Heart left ventricle (tissue), 16 donors: ENCODE data around the gene GIMAP7. TPM values are rescaled to one million over a fixed set of nuclear protein-coding genes. Genes with fewer than 3 reads are reported as not detected.

Source experiments
- ATAC-seq, 4 donors: fragments of 200-7000 bp; cut with Tn5 transposase; one replicate each; pipeline ENCODE4 v1.9.1; 2020 to 2022; ENCODE audit warnings: moderate library complexity in 4 of 4, mild to moderate bottlenecking in 3 of 4, moderate number of reproducible peaks in 1 of 4
- DNase-seq, 5 donors: peaks; one replicate each; pipeline ENCODE4 v3.0.0-alpha.2; 2020
- H3K27ac ChIP-seq, 12 donors: fragments of 200-600 bp; sonication (generic) in 4 of 12; one replicate each; pipeline versions ENCODE4 v1.5.0 to v1.8.0; 2016 to 2022; ENCODE audit warnings: mild to moderate bottlenecking in 2 of 12
- H3K27me3 ChIP-seq, 9 donors: fragments of 200-600 bp; sonication (generic) in 2 of 9; one replicate each; pipeline versions ENCODE4 v1.5.1 to v1.8.0; 2016 to 2022; ENCODE audit warnings: mild to moderate bottlenecking in 3 of 9
- H3K36me3 ChIP-seq, 9 donors: fragments of 200-600 bp; sonication (generic) in 2 of 9; one replicate each; pipeline versions ENCODE4 v1.5.0 to v1.8.0; 2018 to 2022; ENCODE audit warnings: mild to moderate bottlenecking in 2 of 9
- H3K4me1 ChIP-seq, 12 donors: fragments of 200-600 bp; sonication (generic) in 4 of 12; one replicate each; pipeline versions ENCODE4 v1.5.0 to v1.8.0; 2016 to 2022; ENCODE audit warnings: mild to moderate bottlenecking in 3 of 12
- H3K4me3 ChIP-seq, 12 donors: fragments of 200-600 bp; sonication (generic) in 4 of 12; one replicate each; pipeline versions ENCODE4 v1.5.0 to v1.8.0; 2017 to 2022; ENCODE audit warnings: mild to moderate bottlenecking in 9 of 12, moderate library complexity in 4 of 12
- H3K9me3 ChIP-seq, 12 donors: fragments of 200-600 bp; sonication (generic) in 4 of 12; one replicate each; pipeline versions ENCODE4 v1.5.0 to v1.8.0; 2016 to 2022; ENCODE audit warnings: mild to moderate bottlenecking in 1 of 12
- POLR2A ChIP-seq, 2 donors: fragments of 450-650 bp; IDR thresholded peaks; one replicate each; pipeline ENCODE4 v1.6.1; 2017; ENCODE audit warnings: antibody characterized with exemption in 2 of 2, mild to moderate bottlenecking in 2 of 2, moderate library complexity in 2 of 2
- WGBS, 4 donors: extraction: QIAGEN DNeasy Blood & Tissue Kit in 2 of 4; methylation state at CpG; one replicate each; pipeline versions ENCODE4 v1.1.5 to v1.1.7; 2013 to 2018; 5-methylcytosine and 5-hydroxymethylcytosine counted together
- intact Hi-C, 10 donors: fragments of 100-400 bp; cut with DNase I; formaldehyde crosslinking; loops; one replicate each; pipeline versions ENCODE4 v1.11.1 to v1.14.2; 2022
- polyA plus RNA-seq, 2 donors: library from polyadenylated mRNA; stranded (reverse); fragments of 200-250 nt; gene quantifications; one replicate each; pipeline ENCODE4 v1.2.3, GENCODE V29; 2013
- total RNA-seq, 9 donors: library from RNA; depleted of rRNA in 2 of 9; stranded (reverse); fragments of >200 nt in 2 of 9; fragmentation: NEBNext Ultra II Directional in 3 of 9; extraction: Animal tissue kit (Norgen Biotek cat#: 25700) in 3 of 9; gene quantifications; one replicate each; pipeline versions ENCODE4 v1.1.0 to v1.2.4, GENCODE V29; 2016 to 2023
- TF ChIP-seq, protein P1 (sequence below), 12 donors: fragments of 200-600 bp; sonication (generic) in 4 of 12; IDR thresholded peaks; one replicate each; pipeline versions ENCODE4 v1.5.0 to v1.8.0; 2018 to 2022; ENCODE audit warnings: antibody characterized with exemption in 12 of 12, mild to moderate bottlenecking in 5 of 12
- donor health status: ischemic (EF 13 %, LVEDD 7.1; RV severe dilation, severe dysfunction).
- donor health status: healthy with polysubstance abuse.
- donor health status: DM: no; HTN: yes; CAD: no.
- donor health status: DM: no; HTN: no; CAD: no.
- donor health status: ischemic (EF 25% LVEDD 6.9; RV normal size, moderate dysfunction).
- donor health status: ischemic (EF 25% LVEDD 5.7; RV mildly dilated, moderate dysfunction).
- donor health status: healthy.
- donor health status: DM: yes; HTN: yes; CAD: no.
- donor health status: ischemic (EF 35%, LVEDD 5.7; RV mildly dilated, moderate dysfunction).
- donor health status: nonischemic (EF 11% LVEDD 7.7; RV severe dilation, severe dysfunction).
- donor health status: DM: yes; HTN: yes; CAD: no.
- donor health status: PGD.
- donor health status: ischemic (EF 29% LVEDD 5.4; RV normal size, mild dysfunction).
- donor health status: nonischemic (EF 23%, LVEDD 6.1; RV moderate dilation, normal function).

The GIMAP7 gene
- total and polyA plus RNA-seq, 11 donors: 14.4 to 48.0 (median 20.0) TPM

GRCh38 chr7:150466477-150466876, 48.2 kb upstream of the GIMAP7 start:
- peaks cover 0 to 65% (median 2%) of the 10 kb centered on the region in 12 donors for H3K4me1 ChIP-seq
- H3K9me3 ChIP-seq: peaks cover 0 to 24% (median 18%) of the 10 kb centered on the region in 12 donors
- TF ChIP-seq, protein P1, sequence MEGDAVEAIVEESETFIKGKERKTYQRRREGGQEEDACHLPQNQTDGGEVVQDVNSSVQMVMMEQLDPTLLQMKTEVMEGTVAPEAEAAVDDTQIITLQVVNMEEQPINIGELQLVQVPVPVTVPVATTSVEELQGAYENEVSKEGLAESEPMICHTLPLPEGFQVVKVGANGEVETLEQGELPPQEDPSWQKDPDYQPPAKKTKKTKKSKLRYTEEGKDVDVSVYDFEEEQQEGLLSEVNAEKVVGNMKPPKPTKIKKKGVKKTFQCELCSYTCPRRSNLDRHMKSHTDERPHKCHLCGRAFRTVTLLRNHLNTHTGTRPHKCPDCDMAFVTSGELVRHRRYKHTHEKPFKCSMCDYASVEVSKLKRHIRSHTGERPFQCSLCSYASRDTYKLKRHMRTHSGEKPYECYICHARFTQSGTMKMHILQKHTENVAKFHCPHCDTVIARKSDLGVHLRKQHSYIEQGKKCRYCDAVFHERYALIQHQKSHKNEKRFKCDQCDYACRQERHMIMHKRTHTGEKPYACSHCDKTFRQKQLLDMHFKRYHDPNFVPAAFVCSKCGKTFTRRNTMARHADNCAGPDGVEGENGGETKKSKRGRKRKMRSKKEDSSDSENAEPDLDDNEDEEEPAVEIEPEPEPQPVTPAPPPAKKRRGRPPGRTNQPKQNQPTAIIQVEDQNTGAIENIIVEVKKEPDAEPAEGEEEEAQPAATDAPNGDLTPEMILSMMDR (IDR thresholded peaks at IDR 0.05): no peak
- peak in 1 of 2 donors; percentile 15 for TF ChIP-seq POLR2A (IDR thresholded peaks at IDR 0.05)
- no peak for DNase-seq
- H3K36me3 ChIP-seq: peaks cover 0 to 52% (median 30%) of the 10 kb centered on the region in 9 donors
- peak overlapping the region; percentile 39 to 70 (median 53) for H3K27ac ChIP-seq
- WGBS, 4 donors: 44 to 62% (median 60%) methylated on average over 6 of the region's 6 CpGs
- no peaks in the 10 kb centered on the region for H3K27me3 ChIP-seq
- peak overlapping the region in 10 of 12 donors; percentile 15 to 56 (median 46) for H3K4me3 ChIP-seq
- ATAC-seq: peak; percentile 41 to 82 (median 56)
- intact Hi-C loops: loop anchor here in 2 of 10 donors (5.0 kb wide), 1 partner anchor 46 kb away; the partner anchor contains the start of gene GIMAP7 (in 2 of the 2)

DNA sequence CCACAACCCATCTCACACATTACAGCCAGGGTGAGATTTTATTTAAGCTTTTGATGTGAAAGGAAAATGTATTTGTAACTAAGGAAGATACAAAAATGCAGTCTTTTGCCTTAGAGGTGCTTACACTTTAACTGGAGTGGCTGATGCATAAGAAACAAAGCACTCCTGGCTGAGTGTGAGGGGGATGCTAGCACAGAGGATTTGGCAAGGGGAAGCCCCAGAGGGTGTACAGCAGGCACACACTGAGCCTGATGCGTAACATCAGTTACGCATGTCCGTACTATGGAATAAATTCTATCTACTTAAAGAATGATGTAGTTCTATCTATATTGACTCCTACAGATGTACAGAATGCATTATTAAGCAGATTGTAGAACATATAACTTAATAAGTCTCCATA, 46.4 kb upstream of the GIMAP7 start:
- intact Hi-C loops: loop anchor here in 2 of 10 donors (5.0 kb wide), 1 partner anchor 44 kb away; the partner anchor contains the start of gene GIMAP7 (in 2 of the 2)
- H3K36me3 ChIP-seq: peaks cover 0 to 67% (median 45%) of the 10 kb centered on the region in 9 donors
- peaks cover 0 to 6% (median 1%) of the 10 kb centered on the region in 12 donors for H3K9me3 ChIP-seq
- TF ChIP-seq, protein P1 (IDR thresholded peaks at IDR 0.05): no peak
- no peak for TF ChIP-seq POLR2A (IDR thresholded peaks at IDR 0.05)
- H3K4me1 ChIP-seq: peaks cover 0 to 79% (median 2%) of the 10 kb centered on the region in 12 donors
- 68 to 78% (median 75%) methylated on average over 3 of the region's 3 CpGs for WGBS, 4 donors
- peak overlapping the region; percentile 12 to 70 (median 53) for H3K27ac ChIP-seq
- peak overlapping the region; percentile 1 to 56 (median 44) for H3K4me3 ChIP-seq
- ATAC-seq: no peak
- no peaks in the 10 kb centered on the region for H3K27me3 ChIP-seq
- DNase-seq: no peak

GRCh38 chr7:150471886-150472285, 42.8 kb upstream of the GIMAP7 start:
- peaks cover 0 to 60% (median 7%) of the 10 kb centered on the region in 12 donors for H3K4me1 ChIP-seq
- no peaks in the 10 kb centered on the region for H3K9me3 ChIP-seq
- peak overlapping the region in 1 of 12 donors; percentile 4 for H3K4me3 ChIP-seq
- ATAC-seq (no peak), DNase-seq (no peak)
- TF ChIP-seq POLR2A (IDR thresholded peaks at IDR 0.05): no peak
- TF ChIP-seq, protein P1 (IDR thresholded peaks at IDR 0.05): no peak
- 57 to 73% (median 67%) methylated on average over 5 of the region's 5 CpGs for WGBS, 4 donors
- H3K27ac ChIP-seq: peak overlapping the region in 2 of 12 donors; percentile 2 to 36
- H3K27me3 ChIP-seq: no peaks in the 10 kb centered on the region
- intact Hi-C loops: loop anchor here in 2 of 10 donors (10.0 kb wide), 2 partner anchors 153 to 253 kb away; no protein-coding TSS in a partner anchor
- peaks cover 0 to 86% (median 70%) of the 10 kb centered on the region in 9 donors for H3K36me3 ChIP-seq

DNA sequence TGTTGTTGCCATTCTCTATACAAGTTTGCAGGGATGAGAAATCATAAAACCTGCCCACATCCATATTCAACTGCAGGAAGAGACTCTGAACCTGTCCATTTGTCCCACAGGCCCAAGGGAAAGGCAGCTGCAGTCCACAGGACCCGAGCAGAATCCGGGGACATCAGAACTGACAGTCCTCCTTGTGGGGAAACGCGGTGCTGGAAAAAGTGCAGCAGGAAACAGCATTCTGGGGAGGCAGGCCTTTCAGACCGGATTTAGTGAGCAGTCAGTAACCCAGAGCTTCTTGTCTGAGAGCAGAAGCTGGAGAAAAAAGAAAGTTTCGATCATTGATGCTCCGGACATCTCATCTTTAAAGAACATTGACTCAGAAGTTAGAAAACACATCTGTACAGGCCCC, 40.8 kb upstream of the GIMAP7 start:
- peak overlapping the region in 7 of 12 donors; percentile 9 to 39 (median 28) for H3K27ac ChIP-seq
- intact Hi-C loops: loop anchor here in 2 of 10 donors (10.0 kb wide), 2 partner anchors 151 to 251 kb away; no protein-coding TSS in a partner anchor

More for the DNA sequence above, 40.8 kb upstream of the GIMAP7 start:
- peaks cover 0 to 83% (median 70%) of the 10 kb centered on the region in 9 donors for H3K36me3 ChIP-seq
- TF ChIP-seq, protein P1 (IDR thresholded peaks at IDR 0.05): no peak
- TF ChIP-seq POLR2A (IDR thresholded peaks at IDR 0.05): no peak
- WGBS, 4 donors: 60 to 82% (median 70%) methylated on average over 7 of the region's 7 CpGs
- H3K4me3 ChIP-seq: no peak overlapping the region
- no peaks in the 10 kb centered on the region for H3K9me3 ChIP-seq
- peak in 1 of 4 donors; percentile 44 for ATAC-seq
- peaks cover under 1 to 61% (median 11%) of the 10 kb centered on the region in 12 donors for H3K4me1 ChIP-seq
- H3K27me3 ChIP-seq: no peaks in the 10 kb centered on the region
- no peak for DNase-seq
